Stomach smooth muscle (tissue), 2 donors: ENCODE measurements around the gene SYVN1.
A peak's percentile ranks its signal among the peaks of the same experiment; 100 is the strongest.

Experiments used
- H3K27ac ChIP-seq: one replicate; pipeline ENCODE4 v1.7.0; 2013; ENCODE audit warnings: mild to moderate bottlenecking, low read length, inconsistent platforms
- H3K27me3 ChIP-seq, 2 donors: one replicate each; pipeline ENCODE4 v1.7.0; 2013; ENCODE audit warnings: low read length in 2 of 2; ENCODE audit not compliant: insufficient read depth in 2 of 2, control insufficient read depth in 1 of 2
- H3K36me3 ChIP-seq, 2 donors: one replicate each; pipeline ENCODE4 v1.7.0; 2013; ENCODE audit warnings: low read length in 2 of 2; ENCODE audit not compliant: control insufficient read depth in 2 of 2, insufficient read depth in 2 of 2
- H3K4me1 ChIP-seq: one replicate; pipeline ENCODE4 v1.7.0; 2013; ENCODE audit warnings: low read length; ENCODE audit not compliant: control insufficient read depth, insufficient read depth
- H3K4me3 ChIP-seq, 2 donors: one replicate each; pipeline ENCODE4 v1.7.0; 2013; ENCODE audit warnings: low read length in 2 of 2
- H3K9ac ChIP-seq, 2 donors: one replicate each; pipeline ENCODE4 v1.7.0; 2013; ENCODE audit warnings: low read length in 2 of 2, mild to moderate bottlenecking in 1 of 2
- H3K9me3 ChIP-seq, 2 donors: one replicate each; pipeline ENCODE4 v1.7.0; 2013; ENCODE audit warnings: low read length in 2 of 2; ENCODE audit not compliant: control insufficient read depth in 2 of 2
- donor health status: healthy.
- donor health status: Pancreatic carcinoma.

The SYVN1 gene

GRCh38 chr11:65167656-65168055 lies 33.3 kb upstream of the SYVN1 start:
- Histone ChIP-seq H3K4me3 (no peak overlapping the region), H3K36me3 (no peaks in the 10 kb centered on the region), H3K27ac (no peak overlapping the region), H3K27me3 (no peaks in the 10 kb centered on the region), H3K9me3 (no peaks in the 10 kb centered on the region), H3K4me1 (no peaks in the 10 kb centered on the region), H3K9ac (no peak overlapping the region)

GRCh38 chr11:65166893-65167292 lies 32.6 kb upstream of the SYVN1 start:
- Histone ChIP-seq H3K4me3 (no peak overlapping the region), H3K36me3 (no peaks in the 10 kb centered on the region), H3K9ac (no peak overlapping the region), H3K9me3 (no peaks in the 10 kb centered on the region), H3K27me3 (no peaks in the 10 kb centered on the region), H3K4me1 (no peaks in the 10 kb centered on the region), H3K27ac (no peak overlapping the region)

DNA sequence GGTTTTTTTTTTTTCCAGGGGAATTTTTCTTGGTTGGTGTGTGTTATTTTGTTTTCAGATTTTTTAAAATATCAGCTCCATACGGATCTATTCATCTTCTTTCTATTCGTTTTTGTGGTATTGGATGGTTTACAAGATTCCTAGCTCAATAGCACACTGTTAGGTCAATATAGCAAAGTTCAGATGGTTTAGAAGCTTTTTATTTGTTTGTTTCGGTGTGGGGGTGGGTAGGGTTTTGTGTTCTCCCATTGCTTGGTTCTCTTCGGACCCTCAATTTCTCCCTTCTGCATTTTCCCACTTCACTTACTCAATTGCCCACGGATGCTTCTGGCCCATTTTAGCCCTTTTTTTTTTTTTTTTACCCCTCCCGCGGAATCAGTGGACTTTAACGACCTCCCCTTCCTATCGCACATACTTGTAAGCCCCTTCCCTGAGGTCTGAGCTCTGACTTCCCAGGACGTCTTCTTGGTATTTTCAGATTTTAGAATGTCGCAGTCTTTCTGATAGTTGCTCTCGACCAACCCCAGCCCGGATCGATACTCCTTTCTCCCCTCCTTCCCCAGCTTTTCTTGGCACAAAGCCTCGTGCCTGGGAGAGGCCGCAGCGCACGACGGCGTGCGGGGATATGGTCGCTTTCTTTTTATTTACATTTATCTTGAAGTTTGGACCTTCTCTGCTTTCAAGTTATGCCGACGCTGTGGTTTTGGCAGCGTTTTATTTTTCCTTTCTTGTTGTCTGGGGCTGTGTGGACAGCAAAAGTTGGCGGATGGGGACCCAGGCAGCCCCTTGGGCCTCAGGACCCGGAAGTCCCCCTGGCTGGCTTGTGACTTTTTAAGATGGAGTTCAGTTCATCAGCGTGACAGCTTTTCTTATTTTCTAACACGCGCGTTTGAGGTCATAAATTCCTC lies 31.3 kb upstream of the SYVN1 start:
- no peak overlapping the region for H3K27ac ChIP-seq
- H3K9ac ChIP-seq = no peak overlapping the region
- no peaks in the 10 kb centered on the region for H3K9me3 ChIP-seq
- no peaks in the 10 kb centered on the region for H3K4me1 ChIP-seq
- no peaks in the 10 kb centered on the region for H3K36me3 ChIP-seq
- H3K4me3 ChIP-seq = peak overlapping the region in 1 of 2 donors; percentile 35
- H3K27me3 ChIP-seq = no peaks in the 10 kb centered on the region

- Histone ChIP-seq H3K27me3 (no peaks in the 10 kb centered on the region), H3K27ac (no peak overlapping the region), H3K36me3 (no peaks in the 10 kb centered on the region), H3K4me3 (no peak overlapping the region), H3K4me1 (no peaks in the 10 kb centered on the region), H3K9ac (no peak overlapping the region), H3K9me3 (no peaks in the 10 kb centered on the region)
These were observed 29.4 kb upstream of the SYVN1 start for GRCh38 chr11:65163684-65164083.

- no peak overlapping the region for H3K9ac ChIP-seq
- H3K9me3 ChIP-seq = no peaks in the 10 kb centered on the region
- H3K27ac ChIP-seq = no peak overlapping the region
- no peaks in the 10 kb centered on the region for H3K27me3 ChIP-seq
- no peak overlapping the region for H3K4me3 ChIP-seq
- no peaks in the 10 kb centered on the region for H3K4me1 ChIP-seq
- H3K36me3 ChIP-seq = no peaks in the 10 kb centered on the region
These were observed 26.3 kb upstream of the SYVN1 start for GRCh38 chr11:65160643-65161042.

DNA sequence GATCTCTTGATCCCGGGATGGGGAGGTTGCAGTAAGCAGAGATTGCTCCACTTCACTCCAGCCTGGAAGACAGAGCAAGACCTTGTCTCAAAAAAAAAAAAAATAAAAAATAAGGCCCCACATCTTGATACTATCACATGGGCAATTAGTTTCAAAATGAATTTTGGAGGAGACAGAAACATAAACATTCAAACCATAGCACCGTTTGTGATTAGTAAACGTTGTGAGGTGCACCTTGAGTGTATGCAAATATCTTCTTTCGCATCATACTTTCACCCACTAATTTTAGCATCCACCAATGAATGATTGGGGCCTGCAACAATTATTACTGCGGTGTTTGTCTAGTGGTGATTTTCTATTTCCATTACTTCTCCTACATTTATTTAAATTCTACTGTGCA lies 24.7 kb upstream of the SYVN1 start:
- H3K27ac ChIP-seq = no peak overlapping the region
- no peaks in the 10 kb centered on the region for H3K27me3 ChIP-seq
- no peak overlapping the region for H3K9ac ChIP-seq
- H3K9me3 ChIP-seq = no peaks in the 10 kb centered on the region
- H3K36me3 ChIP-seq = no peaks in the 10 kb centered on the region
- no peak overlapping the region for H3K4me3 ChIP-seq
- H3K4me1 ChIP-seq = no peaks in the 10 kb centered on the region

DNA sequence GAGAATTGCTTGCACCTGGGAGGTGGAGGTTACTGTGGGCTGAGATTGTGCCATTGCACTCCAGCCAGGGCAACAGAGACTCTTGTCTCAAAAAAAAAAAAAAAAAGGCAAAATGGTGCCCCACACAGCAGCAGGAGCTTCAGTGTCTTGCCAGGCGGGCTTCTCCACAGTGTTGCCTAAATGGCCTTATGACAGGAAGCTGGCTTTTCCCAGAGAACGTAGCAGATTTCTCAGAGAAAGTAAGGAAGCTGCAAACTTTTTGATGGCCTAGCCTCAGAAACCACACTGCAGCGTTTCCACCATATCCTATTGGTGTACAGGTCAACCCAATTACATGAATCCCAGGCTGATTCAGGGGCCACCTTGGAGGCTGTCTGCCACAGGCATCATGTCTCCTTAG lies 23.0 kb upstream of the SYVN1 start:
- no peaks in the 10 kb centered on the region for H3K4me1 ChIP-seq
- H3K9ac ChIP-seq = no peak overlapping the region
- no peaks in the 10 kb centered on the region for H3K9me3 ChIP-seq
- no peak overlapping the region for H3K27ac ChIP-seq
- H3K27me3 ChIP-seq = no peaks in the 10 kb centered on the region
- no peak overlapping the region for H3K4me3 ChIP-seq
- no peaks in the 10 kb centered on the region for H3K36me3 ChIP-seq

GRCh38 chr11:65156926-65157325 lies 22.6 kb upstream of the SYVN1 start:
- Histone ChIP-seq H3K9ac (no peak overlapping the region), H3K27ac (no peak overlapping the region), H3K4me3 (no peak overlapping the region), H3K27me3 (no peaks in the 10 kb centered on the region), H3K36me3 (no peaks in the 10 kb centered on the region), H3K4me1 (no peaks in the 10 kb centered on the region), H3K9me3 (no peaks in the 10 kb centered on the region)

DNA sequence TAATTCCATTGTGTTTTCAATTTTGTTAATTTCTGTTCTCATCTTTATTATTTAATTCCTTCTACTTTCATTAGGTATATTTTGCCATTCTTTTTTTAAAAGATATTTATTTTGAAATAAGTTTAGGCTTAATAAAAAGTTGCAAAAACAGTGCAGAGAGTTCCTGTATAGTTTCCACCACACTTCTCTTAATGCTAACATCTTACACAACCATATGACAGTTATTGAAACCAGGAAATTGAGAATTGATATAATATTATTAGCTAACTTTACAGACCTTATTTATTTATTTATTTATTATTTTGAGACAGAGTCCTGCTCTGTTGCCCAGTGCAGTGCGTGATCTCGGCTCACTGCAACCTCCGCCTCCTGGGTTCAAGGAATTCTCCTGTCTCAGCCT lies 21.9 kb upstream of the SYVN1 start:
- no peaks in the 10 kb centered on the region for H3K9me3 ChIP-seq
- H3K4me1 ChIP-seq = no peaks in the 10 kb centered on the region
- H3K27me3 ChIP-seq = no peaks in the 10 kb centered on the region
- no peaks in the 10 kb centered on the region for H3K36me3 ChIP-seq
- H3K4me3 ChIP-seq = no peak overlapping the region
- no peak overlapping the region for H3K9ac ChIP-seq
- no peak overlapping the region for H3K27ac ChIP-seq

DNA sequence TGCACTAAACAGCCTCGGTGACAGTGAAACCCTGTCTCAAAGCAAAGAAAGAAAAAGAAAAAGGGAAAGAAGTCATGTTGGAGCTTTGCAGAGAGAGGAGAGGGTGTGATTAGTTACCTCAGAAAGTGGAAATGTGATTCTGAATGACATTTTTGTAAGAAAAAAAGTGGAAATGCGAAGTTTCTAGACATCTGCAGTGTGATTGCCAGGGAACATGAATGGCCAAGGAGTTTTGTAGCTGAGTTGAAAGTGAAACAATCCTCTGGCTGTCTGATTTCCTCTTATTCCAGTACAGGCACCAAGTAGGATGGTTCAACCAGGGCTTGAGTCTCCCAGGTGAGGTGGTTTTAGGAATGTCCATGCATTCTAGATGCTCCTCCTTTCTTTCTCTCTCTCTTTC lies 17.8 kb upstream of the SYVN1 start:
- H3K4me1 ChIP-seq = peaks cover 5% of the 10 kb centered on the region
- no peak overlapping the region for H3K4me3 ChIP-seq
- no peaks in the 10 kb centered on the region for H3K27me3 ChIP-seq
- no peak overlapping the region for H3K9ac ChIP-seq
- no peaks in the 10 kb centered on the region for H3K9me3 ChIP-seq
- H3K36me3 ChIP-seq = no peaks in the 10 kb centered on the region
- H3K27ac ChIP-seq = no peak overlapping the region

DNA sequence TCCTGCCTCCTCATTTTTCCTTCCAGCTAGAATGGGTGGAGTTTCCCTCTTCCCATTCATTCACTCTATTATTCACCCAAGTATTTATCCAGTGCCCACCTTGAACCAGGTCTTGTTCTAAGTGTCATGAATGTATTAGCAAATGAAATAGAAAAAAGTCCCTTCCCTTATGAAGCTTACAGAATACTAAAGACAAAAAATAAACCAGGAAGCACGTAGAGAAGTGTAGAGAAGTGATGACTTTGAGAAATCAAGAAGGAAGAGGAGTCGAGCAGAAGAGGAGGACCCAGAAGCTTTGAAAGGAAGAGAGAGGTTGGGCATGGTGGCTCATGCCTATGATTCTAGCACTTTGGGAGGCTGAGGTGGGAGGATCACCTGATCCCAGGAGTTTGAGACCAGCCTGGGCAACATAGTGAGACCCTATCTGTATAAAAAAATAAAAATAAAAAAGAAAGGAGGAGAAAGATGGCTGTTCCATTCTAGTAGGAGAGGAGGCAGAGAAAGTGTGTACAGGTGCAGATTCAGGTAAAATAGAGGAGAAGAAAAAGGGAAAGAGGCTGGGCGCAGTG lies 17.1 kb upstream of the SYVN1 start:
- Histone ChIP-seq H3K4me1 (peaks cover 5% of the 10 kb centered on the region), H3K27ac (no peak overlapping the region), H3K9ac (no peak overlapping the region), H3K4me3 (no peak overlapping the region), H3K9me3 (no peaks in the 10 kb centered on the region), H3K27me3 (peaks cover 2 to 3% of the 10 kb centered on the region in 2 donors), H3K36me3 (no peaks in the 10 kb centered on the region)
